Anterior cingulate cortex (tissue), 58 donors: ENCODE data around the gene LIPE.
"Not testable (repeated sequence)": the region's sequence is repeated elsewhere in the genome, so short reads cannot be mapped to it uniquely, and the experiment has no call there.

Experiments used
- DNase-seq, 58 donors: peaks; one replicate each; lab custom pipeline; 2025; lab: John Stamatoyannopoulos, UW

Gene LIPE

GRCh38 chr19:42448306-42448705 is 21.1 kb upstream of the LIPE start:
- DNase-seq, result not testable (repeated sequence)

- DNase-seq, result no peak
Observed at GRCh38 chr19:42445948-42446347, 18.8 kb upstream of the LIPE start.

- no peak for DNase-seq
Observed at GRCh38 chr19:42443944-42444398, 16.8 kb upstream of the LIPE start.

- DNase-seq, result no peak
Observed at GRCh38 chr19:42442833-42443232, 15.6 kb upstream of the LIPE start, which contains the start of gene CXCL17. Gene CXCL17 (minus strand): TSS chr19:42442946. CDS start chr19:42442832, 114 bp downstream.

- no peak for DNase-seq
Observed at GRCh38 chr19:42441049-42441445, 13.9 kb upstream of the LIPE start.

- DNase-seq, result peak in 28 of 58 donors; percentile 6 to 66 (median 32)
Observed at GRCh38 chr19:42440357-42441048, 13.3 kb upstream of the LIPE start.

- no peak for DNase-seq
Observed at GRCh38 chr19:42436006-42436405, 8.8 kb upstream of the LIPE start.

GRCh38 chr19:42435316-42435715 is 8.1 kb upstream of the LIPE start:
- no peak for DNase-seq

- DNase-seq, result peak in 42 of 58 donors; percentile 4 to 86 (median 58)
Observed at GRCh38 chr19:42433503-42434260, 6.5 kb upstream of the LIPE start.

- DNase-seq, result no peak
Observed at GRCh38 chr19:42431486-42431885, 4.3 kb upstream of the LIPE start.

- DNase-seq, result no peak
Observed at GRCh38 chr19:42428676-42429075, 1.5 kb upstream of the LIPE start.

GRCh38 chr19:42426643-42427042 is 545 bp downstream of the LIPE start:
- no peak for DNase-seq

- no peak for DNase-seq
Observed at GRCh38 chr19:42424712-42425131, 2.5 kb downstream of the LIPE start.

GRCh38 chr19:42424345-42424707 is 2.9 kb downstream of the LIPE start:
- DNase-seq, result no peak

- DNase-seq, result peak; percentile 48 to 95 (median 88)
Observed at GRCh38 chr19:42423462-42424344, 3.5 kb downstream of the LIPE start.

GRCh38 chr19:42422901-42423461 is 4.2 kb downstream of the LIPE start:
- DNase-seq, result peak in 26 of 58 donors; percentile 60 to 84 (median 72)

- no peak for DNase-seq
Observed at GRCh38 chr19:42422092-42422900, 4.9 kb downstream of the LIPE start.

GRCh38 chr19:42421591-42422031 is 5.6 kb downstream of the LIPE start:
- no peak for DNase-seq

GRCh38 chr19:42421101-42421500 is 6.1 kb downstream of the LIPE start:
- DNase-seq, result no peak
